Motor neuron (in vitro differentiated cells): ENCODE results near the gene C5orf24. TPM values are rescaled to one million over a fixed set of nuclear protein-coding genes. Genes with fewer than 3 reads are reported as not detected.

Experiments
- ATAC-seq, 8 experiments: fragments of 200-7000 bp; cut with Tn5 transposase; replicated peaks in 6 of 8; 2 replicates each; pipeline ENCODE4 v1.8.0; 2021; ENCODE audit warnings: mild to moderate bottlenecking in 8 of 8, moderate library complexity in 8 of 8
- H3K27ac ChIP-seq, 2 donors: fragments of 250-450 bp; sonication (Bioruptor Pico); 2 replicates each; pipeline ENCODE4 v1.9.0; 2021; ENCODE audit warnings: antibody characterized with exemption in 2 of 2, mild to moderate bottlenecking in 2 of 2, moderate library complexity in 1 of 2
- H3K4me1 ChIP-seq, 2 donors: fragments of 250-450 bp; sonication (Bioruptor Pico); replicated peaks in 1 of 2; 2 replicates each; pipeline ENCODE4 v1.6.1; 2021; ENCODE audit warnings: antibody characterized with exemption in 2 of 2, mild to moderate bottlenecking in 2 of 2, moderate library complexity in 1 of 2
- H3K4me3 ChIP-seq, 5 donors: fragments of 250-450 bp; sonication (Bioruptor Pico); 2 replicates each; pipeline ENCODE4 v1.9.0; 2021; ENCODE audit warnings: antibody characterized with exemption in 5 of 5, mild to moderate bottlenecking in 5 of 5, moderate library complexity in 4 of 5
- WGBS, 10 experiments: fragments of 450-650 bp; shearing (Covaris generic); methylation state at CpG; one replicate each; pipeline ENCODE4 v1.0.0; 2022; 5-methylcytosine and 5-hydroxymethylcytosine counted together
- in situ Hi-C, 9 experiments: fragments of 400-800 bp; cut with MboI; loops; one replicate each; pipeline ENCODE4 v1.15.0; 2021; ENCODE audit warnings: low sequenced_read_pairs in 9 of 9, low pct_unique_long_range_greater_than_20kb in 2 of 9; ENCODE audit not compliant: unreplicated experiment in 9 of 9
- total RNA-seq, 8 experiments: library from RNA; unstranded; fragments of 300-600 nt; gene quantifications; 2 replicates each; pipeline versions ENCODE4 v1.2.3 to v1.2.4, GENCODE V29; 2022

Gene C5orf24
- total RNA-seq, 8 experiments from 2014 or later, result 37.4 to 166 (median 47.4) TPM

DNA sequence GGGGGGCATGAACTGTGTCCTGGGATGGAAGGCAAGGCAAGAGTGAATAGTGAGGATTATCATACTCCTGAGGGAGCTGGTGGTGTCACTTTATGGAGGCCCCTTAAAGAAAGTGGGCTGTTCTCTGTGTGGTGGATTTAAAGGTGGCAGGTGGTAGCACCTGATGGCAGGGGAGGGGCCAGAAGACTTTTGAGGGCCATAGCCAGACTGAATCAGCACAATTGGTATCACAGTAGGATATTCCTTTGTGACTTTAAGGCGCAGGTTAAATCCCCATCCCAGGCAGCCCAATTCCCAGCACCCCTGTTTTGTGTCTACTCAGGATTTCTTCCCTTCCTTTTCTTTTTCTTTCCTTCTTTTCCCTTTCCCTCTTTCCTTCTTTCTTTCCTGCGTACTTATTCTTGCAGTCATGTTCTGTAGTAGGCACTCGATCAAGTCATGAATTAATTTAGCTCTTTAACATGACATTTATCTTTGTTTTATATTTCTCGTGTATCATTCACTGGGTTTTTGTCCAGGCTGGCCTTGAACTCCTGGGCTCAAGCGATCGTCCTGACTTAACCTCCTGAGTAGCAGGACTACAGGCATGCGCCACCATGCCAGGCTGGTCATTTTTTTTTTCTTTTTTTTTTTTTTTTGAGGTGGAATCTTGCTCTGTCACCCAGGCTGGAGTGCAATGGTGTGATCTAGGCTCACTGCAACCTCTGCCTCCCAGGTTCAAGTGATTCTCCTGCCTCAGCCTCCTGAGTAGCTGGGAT lies 48.2 kb downstream of the C5orf24 start:
- in situ Hi-C loops, result no loop called here
- 87 to 100% (median 93%) methylated on average over 3 to 7 of the region's 7 CpGs for WGBS, 10 experiments
- ATAC-seq, result no peak
- no peak overlapping the region for H3K4me3 ChIP-seq
- H3K4me1 ChIP-seq, result no peaks in the 10 kb centered on the region
- H3K27ac ChIP-seq, result no peak overlapping the region

DNA sequence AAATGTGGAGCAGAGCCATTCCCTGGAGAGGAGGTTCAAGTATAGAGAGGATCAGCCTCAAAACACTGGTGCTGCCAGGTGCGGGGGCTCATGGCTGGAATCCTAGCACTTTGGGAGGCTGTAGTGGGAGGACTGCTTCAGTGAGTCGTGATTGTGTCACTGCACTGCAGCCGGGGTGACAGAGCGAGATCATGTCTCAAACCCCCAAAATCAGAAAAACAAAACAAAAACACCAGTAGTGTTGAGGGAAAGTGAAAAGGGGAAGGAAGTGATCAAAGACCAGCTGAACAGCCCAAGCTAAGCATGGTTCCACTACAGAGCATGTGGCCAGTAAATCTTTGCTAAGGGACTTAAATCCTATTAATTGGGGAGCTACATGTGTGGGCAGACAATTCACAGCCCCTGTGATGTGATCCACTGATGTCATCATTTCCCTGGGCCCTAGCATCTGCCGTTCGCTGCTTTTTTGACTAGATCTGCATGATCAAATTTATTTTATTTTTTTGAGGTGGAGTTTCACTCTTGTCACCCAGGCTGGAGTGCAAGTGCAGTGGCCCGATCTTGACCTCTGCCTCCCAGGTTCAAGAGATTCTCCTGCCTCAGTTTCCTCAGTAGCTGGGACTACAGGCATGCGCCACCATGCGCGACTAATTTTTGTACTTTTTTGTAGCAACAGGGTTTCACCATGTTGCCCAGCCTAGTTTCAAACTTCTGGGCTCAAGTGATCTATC lies 56.5 kb downstream of the C5orf24 start:
- ATAC-seq, result no peak
- H3K4me3 ChIP-seq, result no peak overlapping the region
- WGBS, 10 experiments, result 63 to 100% (median 95%) methylated on average over 1 to 6 of the region's 10 CpGs
- H3K4me1 ChIP-seq, result peaks cover 0 to 3% of the 10 kb centered on the region in 2 donors
- H3K27ac ChIP-seq, result no peak overlapping the region
- in situ Hi-C loops, result no loop called here

DNA sequence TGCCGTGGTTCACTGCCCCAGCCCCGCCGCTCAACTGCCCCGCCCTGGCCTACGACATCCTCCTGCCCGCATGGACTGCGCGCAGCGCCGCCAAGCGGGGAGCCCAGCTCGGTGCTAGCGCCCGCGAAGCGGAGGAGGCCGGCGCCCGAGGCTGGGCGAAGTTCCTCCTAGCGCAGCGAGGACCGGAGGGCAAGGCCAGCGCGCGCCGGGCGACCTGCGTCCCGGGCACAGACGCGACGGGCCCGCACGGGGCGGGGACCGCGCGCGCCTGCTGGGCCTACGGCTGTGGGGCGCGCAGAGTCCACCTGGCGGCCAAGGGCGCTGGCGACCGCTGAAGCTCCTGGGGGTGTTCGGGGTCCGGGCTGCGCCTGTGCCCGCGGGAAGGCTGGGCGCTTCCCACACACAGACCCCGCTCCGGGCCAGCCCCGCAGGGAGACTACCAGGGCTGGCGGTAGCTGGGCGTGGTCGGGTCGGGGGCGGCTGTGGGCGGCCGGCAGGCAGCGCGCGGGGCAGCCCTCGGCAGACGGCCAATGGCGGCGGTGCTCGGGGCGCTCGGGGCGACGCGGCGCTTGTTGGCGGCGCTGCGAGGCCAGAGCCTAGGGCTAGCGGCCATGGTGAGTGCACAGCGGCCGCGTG lies 59.0 kb downstream of the C5orf24 start, which contains the start of gene PCBD2:
Gene PCBD2, plus strand, starts transcription at position 522 of the 636 bp plus-strand sequence. Its CDS starts 9 bp downstream, at position 531.
- in situ Hi-C loops, result no loop called here
- WGBS, 10 experiments, result 0% methylated on average over 3 to 4 of the region's 84 CpGs; no CpG with 5 or more reads in 7 of the 10 experiments
- Histone ChIP-seq H3K4me1 (peaks cover 0 to 3% of the 10 kb centered on the region in 2 donors), H3K4me3 (peak within 1 kb of the TSS; percentile 52 to 81 (median 65)), H3K27ac (peak within 1 kb of the TSS; percentile 90 to 95)
- peak; percentile 80 to 90 (median 86) for ATAC-seq

DNA sequence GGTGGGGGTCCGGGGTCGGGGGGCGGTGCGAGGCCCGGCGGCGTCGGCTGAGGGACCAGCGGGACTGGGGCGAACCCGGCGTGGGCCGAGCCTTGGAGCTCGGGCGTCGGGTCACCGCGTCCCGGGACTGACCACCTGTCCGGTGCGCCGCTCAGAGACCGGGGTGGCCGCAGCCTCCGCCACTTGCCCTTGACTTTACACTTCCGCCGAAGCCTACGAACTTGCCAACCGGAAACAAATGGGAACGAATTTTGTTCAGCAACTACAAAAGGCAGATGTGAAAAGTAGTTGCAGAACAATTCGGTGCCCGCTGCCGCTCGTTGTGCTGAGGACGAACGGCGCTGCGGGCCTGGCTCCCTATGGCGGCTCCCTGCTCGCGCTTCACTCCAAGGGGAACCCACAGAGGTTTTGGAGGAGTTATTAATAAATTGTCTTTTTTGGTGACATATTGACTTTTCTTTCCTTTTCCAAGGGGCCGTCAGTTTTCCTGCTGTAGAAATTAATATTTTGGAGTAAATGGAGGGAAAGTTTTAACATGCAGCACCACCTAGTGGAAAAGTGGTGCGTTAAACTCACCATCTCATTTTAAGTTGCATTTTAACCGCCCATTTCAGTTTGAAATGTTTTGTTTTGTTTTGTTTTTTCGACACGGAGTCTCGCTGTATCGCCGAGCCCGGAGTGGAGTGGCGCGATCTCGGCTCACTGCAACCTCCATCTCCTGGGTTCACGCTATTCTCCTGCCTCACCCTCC lies 59.7 kb downstream of the C5orf24 start:
- Histone ChIP-seq H3K27ac (peak overlapping the region; percentile 90 to 95), H3K4me1 (peaks cover 0 to 3% of the 10 kb centered on the region in 2 donors), H3K4me3 (peak overlapping the region; percentile 52 to 81 (median 65))
- ATAC-seq, result peak in 5 of 8 experiments; percentile 0 to 39 (median 17)
- in situ Hi-C loops, result no loop called here
- 0 to 2% (median 0%) methylated on average over 2 to 21 of the region's 54 CpGs; no CpG with 5 or more reads in 1 of the 10 experiments for WGBS, 10 experiments

DNA sequence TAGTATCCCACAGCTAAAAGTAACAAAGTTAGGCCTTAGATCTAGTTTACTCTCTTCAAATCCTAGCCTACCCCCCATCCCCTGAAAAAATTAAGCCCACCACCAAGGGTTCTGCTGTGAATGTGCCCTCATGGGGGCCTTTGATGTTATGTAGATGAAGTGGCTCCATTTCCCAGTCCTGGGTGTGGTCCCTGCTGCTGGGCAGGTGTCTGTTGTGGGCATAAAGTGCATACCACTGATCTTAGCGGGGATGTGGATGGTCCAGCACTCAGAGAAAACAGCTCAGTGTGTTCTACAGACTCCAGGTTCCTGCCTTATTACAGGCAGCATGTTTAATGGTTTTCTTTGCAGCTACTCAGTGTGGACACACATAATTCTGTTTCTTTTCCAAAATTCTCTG lies 61.0 kb downstream of the C5orf24 start:
- H3K4me1 ChIP-seq, result peaks cover 0 to 3% of the 10 kb centered on the region in 2 donors
- H3K27ac ChIP-seq, result no peak overlapping the region
- H3K4me3 ChIP-seq, result no peak overlapping the region
- no peak for ATAC-seq
- in situ Hi-C loops, result no loop called here
- 100% methylated on average over 1 of the region's 1 CpG; no CpG with 5 or more reads in 8 of the 10 experiments for WGBS, 10 experiments

Other genes starting within 250 kb of the C5orf24 start
- gene SAR1B, start 213.1 kb upstream of the C5orf24 start, total RNA-seq, result 10 to 100 TPM; 28.2 to 51.8 (median 41.6) TPM
- gene SEC24A, start 197.2 kb upstream of the C5orf24 start, total RNA-seq, result 10 to 100 TPM; 19.2 to 45.4 (median 26.8) TPM
- gene CAMLG, start 107.4 kb upstream of the C5orf24 start, total RNA-seq, result 10 to 100 TPM; 23.9 to 89.7 (median 50.5) TPM
- gene DDX46, start 87.2 kb upstream of the C5orf24 start, total RNA-seq, result 10 to 100 TPM; 24.8 to 80.6 (median 32.6) TPM
- gene TXNDC15, start 28.4 kb downstream of the C5orf24 start, total RNA-seq, result 10 to 100 TPM; 31.3 to 89.6 (median 35.3) TPM
- gene PCBD2, start 59.2 kb downstream of the C5orf24 start, total RNA-seq, result 10 to 100 TPM in 3 of 8 experiments, 1 to 10 TPM in 5; 5.4 to 13.0 (median 7.8) TPM
- gene CATSPER3, start 121.9 kb downstream of the C5orf24 start, total RNA-seq, result under 1 TPM in 7 of 8 experiments, not detected in 1; 0.21 to 0.67 (median 0.32) TPM
- gene PITX1, start 188.3 kb downstream of the C5orf24 start, total RNA-seq, result 1 to 10 TPM in 3 of 8 experiments, under 1 TPM in 4, not detected in 1; 0.16 to 8.6 (median 0.71) TPM